Measurements from ENCODE around the gene ISL1.

ISL1 gene

GRCh38 chr5:51414516-51414915, 31.3 kb downstream of the ISL1 start:
- no peak for TF ChIP-seq CTCF (IDR thresholded peaks at IDR 0.05)

- TF ChIP-seq CTCF (IDR thresholded peaks at IDR 0.05): peak; percentile 43
Measured at GRCh38 chr5:51416149-51416548, 32.9 kb downstream of the ISL1 start.

GRCh38 chr5:51433052-51433710, 49.9 kb downstream of the ISL1 start:
- TF ChIP-seq CTCF (IDR thresholded peaks at IDR 0.05): no peak

GRCh38 chr5:51439232-51439631, 56.0 kb downstream of the ISL1 start:
- TF ChIP-seq CTCF (IDR thresholded peaks at IDR 0.05): no peak

Data from LNCAP (cell line).